Ovary (tissue), 9 donors: ENCODE measurements around the gene DNM1L. TPM values are rescaled to one million over a fixed set of nuclear protein-coding genes. Genes with fewer than 3 reads are reported as not detected.

Experiments used
- DNase-seq, 5 donors: peaks; one replicate each; pipeline ENCODE4 v3.0.0-alpha.2; 2019 to 2020
- H3K27ac ChIP-seq, 2 donors: fragments of 200-600 bp; one replicate each; pipeline versions ENCODE4 v1.5.1 to v1.8.0; 2019 to 2022
- H3K27me3 ChIP-seq: fragments of 200-600 bp; one replicate; pipeline ENCODE4 v1.8.0; 2022
- H3K36me3 ChIP-seq: fragments of 200-600 bp; sonication (generic); one replicate; pipeline ENCODE4 v1.5.1; 2019
- H3K4me1 ChIP-seq: one replicate; pipeline ENCODE4 v1.8.1; 2013; ENCODE audit warnings: mild to moderate bottlenecking, moderate library complexity; ENCODE audit not compliant: insufficient read depth
- H3K4me3 ChIP-seq: fragments of 200-600 bp; sonication (generic); one replicate; pipeline ENCODE4 v1.5.1; 2017
- H3K9me3 ChIP-seq, 2 donors: fragments of 200-600 bp in 1 of 2; sonication (generic) in 1 of 2; one replicate each; pipeline versions ENCODE4 v1.5.1 to v1.8.1; 2013 to 2019; ENCODE audit warnings: mild to moderate bottlenecking in 1 of 2, moderate library complexity in 1 of 2
- EP300 ChIP-seq: sonication (generic); formaldehyde crosslinking; IDR thresholded peaks from one replicate; pipeline ENCODE4 v1.6.1; 2017; ENCODE audit warnings: antibody characterized with exemption
- POLR2A ChIP-seq: fragments of 450-650 bp; IDR thresholded peaks from one replicate; pipeline ENCODE4 v1.6.1; 2017; ENCODE audit warnings: antibody characterized with exemption, mild to moderate bottlenecking, moderate library complexity
- WGBS, 3 donors: extraction: QIAGEN DNeasy Blood & Tissue Kit in 1 of 3; methylation state at CpG; one replicate each; pipeline versions ENCODE4 v1.1.5 to v1.1.7; 2013 to 2017; 5-methylcytosine and 5-hydroxymethylcytosine counted together
- intact Hi-C, 4 donors: fragments of 100-400 bp; cut with DNase I; formaldehyde crosslinking; loops; one replicate each; pipeline versions ENCODE4 v1.11.0 to v1.15.1; 2022 to 2023
- polyA plus RNA-seq, 2 donors: library from polyadenylated mRNA; stranded (reverse); fragments of 200-250 nt in 1 of 2; fragments of 350-450 nt in 1 of 2; fragmentation: Illumina TruSeq in 1 of 2; extraction: RNeasy Lipid Tissue Mini Kit (QIAGEN cat#74804) in 1 of 2; gene quantifications; one replicate each; pipeline ENCODE4 v1.2.3, GENCODE V29; 2013 to 2014
- total RNA-seq, 7 donors: library from RNA; depleted of rRNA in 2 of 7; stranded (reverse); fragments of >200 nt in 2 of 7; fragmentation: NEBNext Ultra II Directional in 3 of 7; extraction: Animal tissue kit (Norgen Biotek cat#: 25700) in 3 of 7; gene quantifications; one replicate each; pipeline versions ENCODE4 v1.1.0 to v1.2.4, GENCODE V29; 2016 to 2023
- TF ChIP-seq, protein P1 (sequence below), 3 donors: fragments of 450-650 bp in 2 of 3; fragments of 200-600 bp in 1 of 3; IDR thresholded peaks; one replicate each; pipeline versions ENCODE4 v1.5.1 to v1.8.0; 2016 to 2022; ENCODE audit warnings: antibody characterized with exemption in 3 of 3, mild to moderate bottlenecking in 1 of 3
- donor health status: DM: no; HTN: no; CAD: no; lungs with moderate emphysema.
- donor health status: DM: no; HTN: no; CAD: no.
- donor health status: Bipolar disorder and iron deficiency.
- donor health status: DM: yes; HTN: yes; CAD: no.
- donor health status: DM: no; HTN: no; CAD: no.
- donor health status: DM: yes; HTN: yes; CAD: no.

DNM1L gene
- total and polyA plus RNA-seq, 9 donors, result 19.4 to 77.5 (median 47.8) TPM

DNA sequence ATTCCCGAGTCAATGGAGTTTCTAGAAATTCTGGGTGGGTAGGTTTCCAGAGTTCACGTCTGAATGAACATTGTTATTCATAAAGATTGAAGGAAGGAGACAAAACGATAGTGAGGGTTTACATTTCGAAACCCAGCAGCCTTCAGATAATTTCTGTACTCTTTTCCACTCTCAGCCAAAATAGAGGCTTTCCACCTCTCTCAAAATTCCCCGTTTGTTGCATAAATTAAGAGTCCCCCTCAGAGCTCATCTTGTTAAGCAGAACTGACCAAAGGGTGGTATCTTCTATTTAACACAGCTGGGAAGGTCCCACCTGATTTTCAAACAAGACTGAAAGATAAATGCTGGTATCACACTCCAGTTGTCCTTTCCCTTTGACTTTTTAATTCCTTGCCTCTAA lies 98.1 kb downstream of the DNM1L start:
- WGBS, 3 donors, result 8 to 31% (median 10%) methylated on average over 5 of the region's 5 CpGs
- no peak overlapping the region for H3K27ac ChIP-seq
- DNase-seq, result no peak
- H3K9me3 ChIP-seq, result no peaks in the 10 kb centered on the region
- no peaks in the 10 kb centered on the region for H3K36me3 ChIP-seq
- no peaks in the 10 kb centered on the region for H3K4me1 ChIP-seq
- intact Hi-C loops, result no loop called here
- H3K27me3 ChIP-seq, result no peaks in the 10 kb centered on the region
- no peak for TF ChIP-seq POLR2A
- no peak for TF ChIP-seq EP300
- TF ChIP-seq, protein P1, sequence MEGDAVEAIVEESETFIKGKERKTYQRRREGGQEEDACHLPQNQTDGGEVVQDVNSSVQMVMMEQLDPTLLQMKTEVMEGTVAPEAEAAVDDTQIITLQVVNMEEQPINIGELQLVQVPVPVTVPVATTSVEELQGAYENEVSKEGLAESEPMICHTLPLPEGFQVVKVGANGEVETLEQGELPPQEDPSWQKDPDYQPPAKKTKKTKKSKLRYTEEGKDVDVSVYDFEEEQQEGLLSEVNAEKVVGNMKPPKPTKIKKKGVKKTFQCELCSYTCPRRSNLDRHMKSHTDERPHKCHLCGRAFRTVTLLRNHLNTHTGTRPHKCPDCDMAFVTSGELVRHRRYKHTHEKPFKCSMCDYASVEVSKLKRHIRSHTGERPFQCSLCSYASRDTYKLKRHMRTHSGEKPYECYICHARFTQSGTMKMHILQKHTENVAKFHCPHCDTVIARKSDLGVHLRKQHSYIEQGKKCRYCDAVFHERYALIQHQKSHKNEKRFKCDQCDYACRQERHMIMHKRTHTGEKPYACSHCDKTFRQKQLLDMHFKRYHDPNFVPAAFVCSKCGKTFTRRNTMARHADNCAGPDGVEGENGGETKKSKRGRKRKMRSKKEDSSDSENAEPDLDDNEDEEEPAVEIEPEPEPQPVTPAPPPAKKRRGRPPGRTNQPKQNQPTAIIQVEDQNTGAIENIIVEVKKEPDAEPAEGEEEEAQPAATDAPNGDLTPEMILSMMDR (IDR thresholded peaks at IDR 0.05), result no peak
- H3K4me3 ChIP-seq, result no peak overlapping the region

DNA sequence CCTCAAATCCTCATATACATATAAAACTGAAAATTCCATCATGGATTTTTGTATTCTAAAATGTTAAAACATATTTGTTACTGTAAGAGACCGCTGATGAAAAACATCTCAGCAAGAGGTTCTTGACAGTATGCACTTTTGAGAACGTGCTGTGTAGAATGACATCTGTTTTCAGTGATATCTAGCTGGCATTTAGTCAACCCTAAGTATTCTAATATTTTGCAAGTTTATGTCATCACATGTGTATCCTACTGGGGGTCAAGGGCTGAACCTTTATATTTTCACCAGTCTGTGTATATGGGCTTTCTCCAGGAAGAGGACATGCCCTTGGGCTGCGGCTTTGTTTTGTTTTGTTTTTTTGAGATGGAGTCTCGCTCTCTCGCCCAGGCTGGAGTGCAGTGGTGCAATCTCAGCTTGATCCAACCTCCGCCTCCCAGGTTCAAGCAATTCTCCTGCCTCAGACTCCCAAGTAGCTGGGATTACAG lies 98.6 kb downstream of the DNM1L start:
- 9 to 33% (median 14%) methylated on average over 6 of the region's 6 CpGs for whole genome bisulfite sequencing, 3 donors
- no peak for DNase-seq
- Histone ChIP-seq H3K9me3 (no peaks in the 10 kb centered on the region), H3K4me1 (no peaks in the 10 kb centered on the region), H3K4me3 (no peak overlapping the region), H3K27me3 (no peaks in the 10 kb centered on the region), H3K36me3 (no peaks in the 10 kb centered on the region), H3K27ac (no peak overlapping the region)
- intact Hi-C loops, result no loop called here
- TF ChIP-seq POLR2A, result no peak
- TF ChIP-seq EP300, result no peak
- TF ChIP-seq, protein P1 (IDR thresholded peaks at IDR 0.05), result no peak

DNA sequence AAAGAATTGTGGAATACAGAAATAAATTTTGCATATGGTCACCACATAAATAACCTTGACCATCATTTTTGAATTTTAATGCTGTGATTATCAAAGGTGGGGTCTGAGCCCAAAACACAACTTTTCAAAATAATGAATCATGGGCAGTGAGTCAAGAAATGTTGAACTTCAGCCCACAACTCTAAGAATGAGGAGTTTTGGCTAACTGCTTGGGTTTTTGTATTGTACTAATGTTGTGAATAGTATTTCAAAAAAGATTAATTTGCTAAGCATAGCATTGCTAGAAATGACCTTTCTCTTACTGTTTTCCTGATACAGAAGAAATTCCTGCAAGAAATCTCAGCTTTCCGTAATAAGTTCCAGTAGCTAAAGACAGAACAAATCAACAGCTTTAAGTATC lies 101.0 kb downstream of the DNM1L start:
- no peak for DNase-seq
- no peak overlapping the region for H3K27ac ChIP-seq
- H3K9me3 ChIP-seq, result no peaks in the 10 kb centered on the region
- H3K27me3 ChIP-seq, result no peaks in the 10 kb centered on the region
- no peaks in the 10 kb centered on the region for H3K4me1 ChIP-seq
- no peaks in the 10 kb centered on the region for H3K36me3 ChIP-seq
- intact Hi-C loops, result no loop called here
- no peak for TF ChIP-seq POLR2A
- TF ChIP-seq EP300, result no peak
- TF ChIP-seq, protein P1 (IDR thresholded peaks at IDR 0.05), result no peak
- 2 to 6% (median 3%) methylated on average over 1 of the region's 1 CpG for WGBS, 3 donors
- H3K4me3 ChIP-seq, result no peak overlapping the region

DNA sequence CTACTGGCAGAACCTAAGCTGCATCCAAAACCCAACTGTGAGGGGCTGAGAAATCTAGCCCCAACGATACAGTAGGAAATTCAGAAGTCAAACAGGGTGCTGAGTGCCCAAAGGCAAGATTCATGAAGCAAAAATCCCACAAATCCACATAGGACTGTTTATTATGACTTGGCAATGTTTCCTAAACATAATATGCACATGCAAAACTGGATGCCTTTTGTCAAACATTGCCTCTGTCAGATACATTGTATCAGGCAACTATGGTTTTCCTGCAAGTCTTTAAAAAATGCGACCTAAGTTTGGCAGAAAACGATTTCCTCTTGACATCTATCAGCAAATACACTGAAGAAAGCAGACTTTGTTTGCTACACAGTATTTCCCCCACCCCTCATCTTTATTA lies 103.9 kb downstream of the DNM1L start:
- H3K36me3 ChIP-seq, result no peaks in the 10 kb centered on the region
- H3K27ac ChIP-seq, result no peak overlapping the region
- H3K4me1 ChIP-seq, result no peaks in the 10 kb centered on the region
- H3K9me3 ChIP-seq, result no peaks in the 10 kb centered on the region
- H3K27me3 ChIP-seq, result no peaks in the 10 kb centered on the region
- no peak for DNase-seq
- intact Hi-C loops, result no loop called here
- WGBS, 3 donors, result 39 to 54% (median 52%) methylated on average over 3 of the region's 3 CpGs
- TF ChIP-seq EP300 (no peak), POLR2A (no peak)
- TF ChIP-seq, protein P1 (IDR thresholded peaks at IDR 0.05), result no peak
- H3K4me3 ChIP-seq, result no peak overlapping the region
